GM19239 (cell line): ENCODE measurements around the gene RCCD1.
A peak's percentile ranks its signal among the peaks of the same experiment; 100 is the strongest.
"Not testable (repeated sequence)": the region's sequence is repeated elsewhere in the genome, so short reads cannot be mapped to it uniquely, and the experiment has no call there.

Experiments used
- DNase-seq: peaks from one replicate; pipeline ENCODE4 v3.0.0; 2011; ENCODE audit warnings: low spot score; ENCODE audit not compliant: insufficient read length
- FAIRE-seq: peaks from 2 replicates; lab custom pipeline; 2011; peaks lifted over from hg19 to GRCh38; lab: Jason Lieb, UNC

The RCCD1 gene, protein sequence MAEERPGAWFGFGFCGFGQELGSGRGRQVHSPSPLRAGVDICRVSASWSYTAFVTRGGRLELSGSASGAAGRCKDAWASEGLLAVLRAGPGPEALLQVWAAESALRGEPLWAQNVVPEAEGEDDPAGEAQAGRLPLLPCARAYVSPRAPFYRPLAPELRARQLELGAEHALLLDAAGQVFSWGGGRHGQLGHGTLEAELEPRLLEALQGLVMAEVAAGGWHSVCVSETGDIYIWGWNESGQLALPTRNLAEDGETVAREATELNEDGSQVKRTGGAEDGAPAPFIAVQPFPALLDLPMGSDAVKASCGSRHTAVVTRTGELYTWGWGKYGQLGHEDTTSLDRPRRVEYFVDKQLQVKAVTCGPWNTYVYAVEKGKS

GRCh38 chr15:90954712-90955623, at the start of gene RCCD1:
Gene RCCD1, plus strand, starts transcription at chr15:90954884. Its CDS starts 1,851 bp downstream, at chr15:90956735.
- peak; percentile 99 for FAIRE-seq

DNA sequence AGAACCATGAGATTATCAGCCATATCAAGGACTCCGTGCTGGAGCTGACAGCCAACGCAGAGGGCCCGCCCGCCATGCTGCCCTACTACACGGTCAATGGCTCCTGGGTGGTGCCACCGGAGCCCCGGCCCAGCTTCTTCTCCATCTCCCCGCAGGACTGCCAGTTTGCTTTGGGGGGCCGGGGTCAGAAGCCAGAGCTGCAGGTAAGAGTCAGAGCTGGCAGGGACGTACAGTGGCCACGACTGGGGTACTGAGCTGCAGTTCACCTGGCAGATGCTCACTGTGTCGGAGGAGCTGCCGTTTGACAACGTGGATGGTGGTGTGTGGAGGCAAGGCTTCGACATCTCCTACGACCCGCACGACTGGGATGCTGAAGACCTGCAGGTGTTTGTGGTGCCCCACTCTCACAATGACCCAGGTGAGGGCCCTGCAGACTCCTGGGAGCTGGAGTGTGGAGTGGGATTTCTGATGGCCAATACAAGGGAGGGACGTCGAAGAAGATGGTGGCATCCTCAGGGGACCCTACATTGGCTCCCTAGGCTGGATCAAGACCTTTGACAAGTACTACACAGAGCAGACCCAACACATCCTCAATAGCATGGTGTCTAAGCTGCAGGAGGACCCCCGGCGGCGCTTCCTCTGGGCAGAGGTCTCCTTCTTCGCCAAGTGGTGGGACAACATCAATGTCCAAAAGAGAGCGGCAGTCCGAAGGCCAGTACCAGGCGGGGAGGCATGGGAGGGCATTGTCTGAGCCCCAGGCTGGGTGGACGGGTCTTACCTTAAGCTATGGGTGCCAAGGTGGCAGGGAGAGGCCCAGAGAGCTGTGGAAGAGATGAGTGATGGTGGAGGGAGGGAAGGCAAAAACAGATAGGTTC, 49.1 kb upstream of the RCCD1 start:
- FAIRE-seq (no peak), DNase-seq (no peak)

More at GRCh38 chr15:90954712-90955623, at the start of gene RCCD1:
- DNase-seq, result peak; percentile 100

DNA sequence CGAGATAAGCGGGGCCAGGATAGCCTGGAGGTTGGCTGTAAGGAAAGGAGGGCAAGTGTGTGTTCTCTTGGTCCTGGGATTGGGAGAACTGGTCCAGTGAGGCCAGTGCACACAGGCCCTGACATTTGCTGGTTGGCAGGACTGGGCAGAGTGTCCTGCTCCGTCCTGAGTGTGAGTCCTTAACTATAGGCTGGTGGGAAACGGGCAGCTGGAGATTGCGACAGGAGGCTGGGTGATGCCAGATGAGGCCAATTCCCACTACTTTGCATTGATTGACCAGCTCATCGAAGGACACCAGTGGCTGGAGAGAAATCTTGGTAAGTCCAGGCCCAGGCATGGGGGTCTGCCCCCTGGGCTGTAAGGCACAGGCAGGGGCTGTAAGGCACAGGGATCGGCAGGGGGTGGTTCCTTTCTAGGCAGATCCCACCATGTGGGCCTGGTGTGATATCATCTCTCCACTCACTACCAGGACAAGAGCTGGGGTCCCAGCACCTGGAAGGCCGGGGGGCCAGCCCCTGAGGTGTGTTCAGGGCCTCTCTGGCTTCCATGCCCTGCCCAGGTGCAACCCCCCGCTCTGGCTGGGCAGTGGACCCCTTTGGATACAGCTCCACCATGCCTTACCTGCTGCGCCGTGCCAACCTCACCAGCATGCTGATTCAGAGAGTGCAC, 48.4 kb upstream of the RCCD1 start:
- no peak for DNase-seq
- no peak for FAIRE-seq

DNA sequence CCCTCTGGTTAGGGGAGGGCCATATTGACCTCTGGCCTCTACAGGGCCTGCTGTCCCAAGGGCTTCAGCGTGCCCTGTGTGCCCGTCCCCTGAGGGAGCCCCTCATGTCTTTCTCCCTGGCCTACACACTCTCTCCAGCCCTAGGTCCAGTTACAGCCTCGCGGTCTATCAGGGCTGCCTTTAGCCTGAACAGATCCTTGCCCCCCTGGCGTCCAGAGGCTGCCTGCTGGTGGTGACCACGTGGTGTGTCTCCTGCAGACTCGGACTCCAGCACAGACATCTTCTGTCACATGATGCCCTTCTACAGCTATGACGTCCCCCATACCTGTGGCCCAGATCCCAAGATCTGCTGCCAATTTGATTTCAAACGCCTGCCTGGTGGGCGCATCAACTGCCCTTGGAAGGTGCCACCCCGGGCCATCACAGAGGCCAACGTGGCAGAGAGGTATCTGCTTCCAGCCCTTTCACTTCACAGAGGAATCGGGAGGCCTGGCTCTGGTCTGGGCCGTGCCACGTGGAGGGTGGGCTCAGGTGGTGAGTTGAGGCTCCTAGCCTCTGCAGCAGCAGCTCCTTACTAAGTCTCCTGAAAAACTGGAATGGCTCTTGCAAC, 47.5 kb upstream of the RCCD1 start:
- no peak for FAIRE-seq
- DNase-seq, result no peak

DNA sequence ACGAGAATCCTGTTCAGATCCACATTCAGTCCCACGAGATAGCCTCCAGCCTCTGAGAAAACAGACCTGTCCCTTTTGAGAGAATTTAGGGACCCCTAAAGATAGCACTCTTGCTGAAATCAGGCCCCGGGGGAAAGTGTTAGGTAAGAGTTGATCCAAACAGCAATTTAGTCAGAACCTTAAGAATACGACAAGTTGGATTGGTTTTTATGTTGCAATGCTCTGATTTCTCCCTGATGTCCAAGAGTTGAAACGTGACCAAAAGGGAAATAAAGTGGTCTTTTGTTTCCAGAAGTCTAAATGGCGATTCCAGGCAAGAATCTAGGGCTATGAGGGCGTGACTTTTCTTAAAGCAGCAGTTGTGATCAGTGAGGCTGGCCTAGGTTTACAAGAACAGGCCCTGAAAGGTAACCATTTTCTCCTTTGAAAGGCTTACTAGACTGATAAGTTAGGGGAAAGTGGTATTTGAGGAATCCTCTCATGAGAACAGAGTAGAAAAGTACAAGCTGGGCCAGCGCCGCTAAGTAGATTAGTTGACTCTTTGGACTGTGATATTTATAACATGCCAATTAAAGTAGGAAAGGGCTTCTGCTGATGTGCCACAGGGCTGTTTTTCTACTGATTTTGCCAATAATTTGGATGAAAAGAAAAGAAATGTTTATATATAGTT, 46.7 kb upstream of the RCCD1 start:
- FAIRE-seq, result no peak

GRCh38 chr15:90909449-90909848, 45.2 kb upstream of the RCCD1 start:
- FAIRE-seq, DNase-seq: not testable (repeated sequence)

More for the DNA sequence above, 46.7 kb upstream of the RCCD1 start:
- no peak for DNase-seq

GRCh38 chr15:90909976-90910375, 44.7 kb upstream of the RCCD1 start:
- FAIRE-seq (no peak), DNase-seq (no peak)

DNA sequence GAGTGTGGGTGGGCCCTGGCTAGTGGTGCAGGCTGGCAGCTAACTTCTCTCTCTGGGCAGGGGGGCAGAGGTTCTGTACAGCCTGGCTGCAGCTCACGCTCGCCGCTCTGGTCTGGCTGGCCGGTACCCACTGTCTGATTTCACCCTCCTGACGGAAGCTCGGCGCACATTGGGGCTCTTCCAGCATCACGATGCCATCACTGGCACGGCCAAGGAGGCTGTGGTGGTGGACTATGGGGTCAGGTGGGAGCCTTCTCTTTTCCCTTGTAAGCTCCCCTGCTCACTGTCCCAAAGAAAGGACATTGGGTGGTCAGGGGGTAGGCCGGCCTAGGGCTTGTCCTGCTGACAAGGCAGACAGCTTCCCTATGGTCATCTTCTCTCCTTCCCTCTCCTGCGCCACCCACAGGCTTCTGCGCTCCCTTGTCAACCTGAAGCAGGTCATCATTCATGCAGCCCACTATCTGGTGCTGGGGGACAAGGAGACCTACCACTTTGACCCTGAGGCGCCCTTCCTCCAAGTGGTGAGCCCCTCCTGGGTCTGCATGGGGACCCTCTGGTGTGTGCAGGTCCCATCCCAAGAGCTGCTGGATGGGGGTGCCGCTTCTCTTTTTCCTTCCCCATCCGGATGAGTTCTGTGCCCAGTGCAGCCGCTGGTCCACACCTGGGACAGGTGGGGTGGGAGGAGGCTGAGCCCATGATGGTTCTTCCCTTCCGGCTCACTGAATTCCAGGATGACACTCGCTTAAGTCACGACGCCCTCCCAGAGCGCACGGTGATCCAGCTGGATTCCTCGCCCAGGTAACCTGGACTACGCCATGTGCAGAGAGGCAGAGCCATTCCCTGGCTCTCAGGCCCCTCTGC, 44.0 kb upstream of the RCCD1 start:
- DNase-seq, result no peak
- no peak for FAIRE-seq

DNA sequence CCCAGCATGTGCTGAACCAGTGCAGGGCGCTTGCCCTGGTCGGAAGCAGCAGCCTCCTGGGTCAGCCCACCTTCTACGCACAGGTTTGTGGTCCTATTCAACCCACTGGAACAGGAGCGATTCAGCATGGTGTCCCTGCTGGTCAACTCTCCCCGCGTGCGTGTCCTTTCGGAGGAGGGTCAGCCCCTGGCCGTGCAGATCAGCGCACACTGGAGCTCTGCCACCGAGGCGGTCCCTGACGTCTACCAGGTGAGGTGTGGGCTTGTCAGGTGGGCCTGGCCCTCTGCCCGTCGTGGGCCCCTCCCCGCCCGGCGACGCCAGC, 43.4 kb upstream of the RCCD1 start:
- DNase-seq (no peak), FAIRE-seq (no peak)

DNA sequence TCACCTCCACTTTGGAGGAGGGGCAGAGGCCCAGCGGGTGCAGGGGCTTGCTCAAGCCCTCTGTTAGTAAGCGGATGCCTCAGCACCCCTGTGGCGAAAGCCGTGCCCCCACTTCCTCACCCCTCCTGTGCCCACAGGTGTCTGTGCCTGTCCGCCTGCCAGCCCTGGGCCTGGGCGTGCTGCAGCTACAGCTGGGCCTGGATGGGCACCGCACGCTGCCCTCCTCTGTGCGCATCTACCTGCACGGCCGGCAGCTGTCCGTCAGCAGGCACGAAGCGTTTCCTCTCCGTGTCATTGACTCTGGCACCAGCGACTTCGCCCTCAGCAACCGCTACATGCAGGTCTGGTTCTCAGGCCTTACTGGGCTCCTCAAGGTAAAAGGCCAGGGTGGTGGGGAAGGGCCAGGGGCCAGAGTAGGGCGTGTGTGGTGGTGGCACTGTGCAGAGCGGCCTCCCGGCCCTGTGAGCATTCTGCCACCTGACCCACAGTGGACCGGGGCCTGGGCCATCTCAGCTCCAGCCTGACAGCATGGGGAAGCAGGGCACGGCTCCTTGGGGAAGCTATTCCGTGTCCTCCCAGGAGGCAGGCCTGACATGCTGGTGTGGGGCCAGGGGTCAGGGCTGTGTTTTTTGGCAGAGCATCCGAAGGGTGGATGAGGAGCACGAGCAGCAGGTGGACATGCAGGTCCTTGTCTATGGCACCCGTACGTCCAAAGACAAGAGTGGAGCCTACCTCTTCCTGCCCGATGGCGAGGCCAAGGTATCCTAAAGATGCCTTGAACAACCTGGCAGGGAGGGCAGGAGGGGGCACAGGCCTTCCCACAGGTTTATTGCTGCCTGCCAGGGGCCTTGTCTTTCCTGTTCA, 42.5 kb upstream of the RCCD1 start:
- FAIRE-seq (no peak), DNase-seq (no peak)

DNA sequence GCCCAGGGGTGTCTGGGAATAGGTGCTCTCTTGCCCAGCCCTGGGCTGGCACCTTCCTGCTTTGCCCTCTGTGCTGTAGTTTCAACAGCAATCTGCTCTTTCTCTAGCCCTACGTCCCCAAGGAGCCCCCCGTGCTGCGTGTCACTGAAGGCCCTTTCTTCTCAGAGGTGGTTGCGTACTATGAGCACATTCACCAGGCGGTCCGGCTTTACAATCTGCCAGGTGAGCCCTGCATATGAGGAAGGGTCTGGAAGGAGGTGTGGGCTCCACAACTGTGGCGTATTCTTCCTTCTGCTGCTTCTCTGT, 42.0 kb upstream of the RCCD1 start:
- DNase-seq (no peak), FAIRE-seq (no peak)

DNA sequence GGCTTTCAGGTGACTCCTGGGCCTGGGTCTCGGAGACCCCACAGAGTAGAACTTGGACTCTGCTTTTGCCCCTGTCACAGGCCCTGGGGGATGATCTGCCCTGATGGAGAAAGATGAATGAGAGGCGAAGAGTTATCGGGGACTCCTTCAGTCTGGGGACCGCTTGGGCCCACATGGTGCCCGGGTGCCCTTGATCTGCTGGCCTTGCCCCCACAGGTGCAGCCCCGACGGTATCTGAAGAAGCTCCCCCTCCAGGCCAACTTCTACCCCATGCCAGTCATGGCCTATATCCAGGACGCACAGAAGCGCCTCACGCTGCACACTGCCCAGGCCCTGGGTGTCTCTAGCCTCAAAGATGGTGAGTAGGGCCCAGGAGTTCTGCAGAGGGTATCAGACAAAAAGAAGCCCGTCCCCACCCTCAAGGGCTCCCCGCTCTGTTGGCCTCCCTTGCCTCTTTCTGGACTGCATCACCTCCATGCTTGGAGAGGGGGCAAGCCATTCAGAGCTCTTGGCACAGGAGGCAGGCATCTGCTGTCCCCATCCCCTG, 41.2 kb upstream of the RCCD1 start:
- no peak for DNase-seq
- no peak for FAIRE-seq

GRCh38 chr15:90914305-90915080, 40.2 kb upstream of the RCCD1 start:
- DNase-seq (no peak), FAIRE-seq (no peak)

GRCh38 chr15:90915216-90915807, 39.4 kb upstream of the RCCD1 start:
- DNase-seq (no peak), FAIRE-seq (no peak)

GRCh38 chr15:90915808-90916440, 38.8 kb upstream of the RCCD1 start:
- DNase-seq, result no peak
- FAIRE-seq, result no peak
